Esophagus (tissue), 2 donors: Measurements from ENCODE around the gene RALGAPA1. TPM values are rescaled to one million over a fixed set of nuclear protein-coding genes. Genes with fewer than 3 reads are reported as not detected.
"Not testable (repeated sequence)": the region's sequence is repeated elsewhere in the genome, so short reads cannot be mapped to it uniquely, and the experiment has no call there.

Experiments used
- H3K27ac ChIP-seq, 2 donors: one replicate each; pipeline ENCODE4 v1.5.1; 2013; ENCODE audit warnings: low read depth in 2 of 2, mild to moderate bottlenecking in 2 of 2, inconsistent platforms in 1 of 2, low read length in 1 of 2, moderate library complexity in 1 of 2
- H3K27me3 ChIP-seq, 2 donors: one replicate each; pipeline ENCODE4 v1.6.1; 2013; ENCODE audit warnings: low read length in 2 of 2, control low read depth in 1 of 2, mild to moderate bottlenecking in 1 of 2; ENCODE audit not compliant: insufficient read depth in 2 of 2, control insufficient read depth in 1 of 2
- H3K36me3 ChIP-seq, 2 donors: one replicate each; pipeline ENCODE4 v1.6.1; 2013; ENCODE audit warnings: low read length in 1 of 2; ENCODE audit not compliant: control insufficient read depth in 2 of 2, insufficient read depth in 2 of 2
- H3K4me1 ChIP-seq, 2 donors: one replicate each; pipeline ENCODE4 v1.6.1; 2013; ENCODE audit warnings: low read length in 1 of 2; ENCODE audit not compliant: control insufficient read depth in 2 of 2, insufficient read depth in 2 of 2
- H3K4me3 ChIP-seq, 2 donors: one replicate each; pipeline ENCODE4 v1.5.1; 2013; ENCODE audit warnings: low read length in 2 of 2, mild to moderate bottlenecking in 2 of 2, low read depth in 1 of 2, moderate library complexity in 1 of 2
- H3K9me3 ChIP-seq, 2 donors: one replicate each; pipeline ENCODE4 v1.6.1; 2013; ENCODE audit warnings: mild to moderate bottlenecking in 2 of 2, low read depth in 1 of 2, low read length in 1 of 2, moderate library complexity in 1 of 2; ENCODE audit not compliant: control insufficient read depth in 2 of 2, insufficient read depth in 1 of 2
- WGBS, 2 donors: extraction: QIAGEN DNeasy Blood & Tissue Kit; methylation state at CpG; one replicate each; pipeline ENCODE4 v1.1.7; 2013; 5-methylcytosine and 5-hydroxymethylcytosine counted together
- polyA plus RNA-seq, 2 donors: library from polyadenylated mRNA; stranded (reverse); fragments of 200-250 nt; gene quantifications; one replicate each; pipeline ENCODE4 v1.2.3, GENCODE V29; 2013
- donor health status: healthy with polysubstance abuse.
- donor health status: Bipolar disorder and iron deficiency.

Gene RALGAPA1
- polyA plus RNA-seq, 2 donors: 10.5 to 20.3 TPM

- no peak overlapping the region for H3K27ac ChIP-seq
- H3K27me3 ChIP-seq: no peaks in the 10 kb centered on the region
- no peaks in the 10 kb centered on the region for H3K9me3 ChIP-seq
- H3K4me1 ChIP-seq: no peaks in the 10 kb centered on the region
- no peak overlapping the region for H3K4me3 ChIP-seq
- H3K36me3 ChIP-seq: no peaks in the 10 kb centered on the region
- 82 to 93% methylated on average over 1 of the region's 1 CpG for WGBS, 2 donors
Measured at GRCh38 chr14:35695072-35695471, 114.0 kb downstream of the RALGAPA1 start.

- H3K36me3 ChIP-seq: peaks cover 0 to 5% of the 10 kb centered on the region in 2 donors
- no peak overlapping the region for H3K27ac ChIP-seq
- 83 to 84% methylated on average over 3 of the region's 3 CpGs for WGBS, 2 donors
- no peak overlapping the region for H3K4me3 ChIP-seq
- H3K27me3 ChIP-seq: no peaks in the 10 kb centered on the region
- H3K9me3 ChIP-seq: no peaks in the 10 kb centered on the region
- no peaks in the 10 kb centered on the region for H3K4me1 ChIP-seq
Measured at GRCh38 chr14:35689000-35689460, 120.1 kb downstream of the RALGAPA1 start.

GRCh38 chr14:35688126-35688826 is 120.8 kb downstream of the RALGAPA1 start:
- H3K27ac ChIP-seq: no peak overlapping the region
- H3K4me1 ChIP-seq: no peaks in the 10 kb centered on the region
- no peaks in the 10 kb centered on the region for H3K9me3 ChIP-seq
- 91% methylated on average over 6 of the region's 6 CpGs for WGBS, 2 donors
- H3K36me3 ChIP-seq: peaks cover 0 to 5% of the 10 kb centered on the region in 2 donors
- no peak overlapping the region for H3K4me3 ChIP-seq
- H3K27me3 ChIP-seq: no peaks in the 10 kb centered on the region

DNA sequence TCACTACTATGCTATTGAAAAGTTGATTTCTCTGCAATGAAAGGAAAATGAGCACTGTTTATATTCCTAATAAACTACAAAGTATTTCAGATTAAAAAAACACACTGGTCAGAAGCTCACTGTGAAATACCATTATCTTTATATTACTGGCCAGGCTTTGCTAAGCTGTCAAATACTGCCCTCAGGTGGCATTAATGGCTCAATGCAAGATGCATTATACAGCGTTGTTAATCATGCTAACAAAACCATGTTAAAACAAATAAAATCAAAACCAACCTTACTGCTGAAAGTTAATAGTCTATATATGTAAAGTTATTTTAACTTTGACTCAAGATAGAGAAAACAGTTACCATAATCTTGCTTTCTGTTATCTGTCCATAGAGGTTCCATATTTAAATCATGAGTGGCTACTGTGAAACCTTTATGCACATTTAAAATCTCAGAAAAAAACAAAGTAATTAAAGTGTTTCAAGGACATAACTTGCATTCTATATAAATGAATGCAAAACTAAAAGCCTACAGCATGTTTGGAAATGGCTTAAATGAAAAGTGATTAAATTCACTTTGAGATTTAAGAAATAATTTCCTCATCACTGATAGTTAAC is 121.7 kb downstream of the RALGAPA1 start:
- WGBS, 2 donors: 4 to 13% methylated on average over 1 of the region's 1 CpG
- H3K4me3 ChIP-seq: no peak overlapping the region
- H3K36me3 ChIP-seq: peaks cover 3 to 5% of the 10 kb centered on the region in 2 donors
- H3K4me1 ChIP-seq: no peaks in the 10 kb centered on the region
- H3K27me3 ChIP-seq: no peaks in the 10 kb centered on the region
- no peak overlapping the region for H3K27ac ChIP-seq
- H3K9me3 ChIP-seq: no peaks in the 10 kb centered on the region

DNA sequence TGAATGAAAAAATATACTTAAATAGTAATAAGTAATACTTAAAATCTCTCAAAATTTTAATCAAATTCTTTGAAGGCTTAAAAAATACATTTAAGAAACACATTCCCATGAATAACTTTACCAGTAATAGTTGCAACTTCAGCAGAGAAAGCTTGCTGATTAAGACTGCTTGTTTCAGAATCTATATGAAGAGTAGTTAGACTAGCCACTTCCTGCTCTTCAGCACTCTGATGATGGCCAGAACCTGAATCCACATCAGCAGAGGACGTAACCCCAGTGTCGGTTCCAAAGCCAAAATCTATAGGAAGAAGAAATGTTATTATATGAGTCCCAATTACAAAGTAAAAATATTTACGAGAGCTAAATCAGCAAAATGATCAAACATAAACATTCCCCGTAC is 125.4 kb downstream of the RALGAPA1 start:
- not testable (repeated sequence) for H3K4me3 ChIP-seq, H3K27me3 ChIP-seq, H3K4me1 ChIP-seq, H3K27ac ChIP-seq, H3K9me3 ChIP-seq, H3K36me3 ChIP-seq
- 77 to 80% methylated on average over 4 of the region's 4 CpGs for WGBS, 2 donors

- H3K36me3 ChIP-seq: peaks cover 0 to 3% of the 10 kb centered on the region in 2 donors
- no peaks in the 10 kb centered on the region for H3K27me3 ChIP-seq
- H3K27ac ChIP-seq: no peak overlapping the region
- no peaks in the 10 kb centered on the region for H3K4me1 ChIP-seq
- H3K4me3 ChIP-seq: no peak overlapping the region
- 94 to 97% methylated on average over 2 of the region's 2 CpGs for WGBS, 2 donors
- no peaks in the 10 kb centered on the region for H3K9me3 ChIP-seq
Measured at GRCh38 chr14:35682802-35683201, 126.3 kb downstream of the RALGAPA1 start.

DNA sequence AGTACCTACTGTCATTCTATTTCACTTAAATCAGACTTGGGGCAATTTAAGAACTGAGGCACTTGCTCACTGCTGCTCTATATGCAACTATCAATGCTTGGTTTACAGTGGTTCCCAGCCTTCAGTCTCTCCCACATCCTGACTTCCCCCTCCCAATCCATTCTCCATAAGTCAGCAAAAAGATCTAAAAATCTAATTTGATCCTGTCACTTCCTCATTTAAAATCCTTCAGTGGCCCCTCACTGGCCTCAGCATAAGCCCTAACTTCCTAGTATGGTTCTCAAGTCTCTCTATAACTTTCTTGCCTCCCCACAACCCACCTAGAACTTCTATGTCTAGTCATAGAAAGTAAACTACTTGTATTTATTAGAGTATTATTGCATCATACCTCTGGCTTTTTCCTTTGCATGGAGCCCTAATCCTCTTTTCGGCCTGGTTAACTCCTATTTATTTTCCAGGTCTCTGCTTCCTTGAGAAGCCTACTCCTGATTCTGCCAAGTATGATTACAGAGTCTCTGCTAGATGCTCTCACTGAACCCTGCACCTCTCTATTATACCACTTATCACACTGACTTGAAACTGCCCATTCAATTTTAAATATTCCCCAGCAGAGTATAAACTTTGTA is 130.6 kb downstream of the RALGAPA1 start:
- WGBS, 2 donors: 77 to 88% methylated on average over 1 of the region's 1 CpG
- Histone ChIP-seq H3K36me3 (peaks cover 0 to 3% of the 10 kb centered on the region in 2 donors), H3K4me3 (no peak overlapping the region), H3K27me3 (no peaks in the 10 kb centered on the region), H3K27ac (no peak overlapping the region), H3K4me1 (no peaks in the 10 kb centered on the region), H3K9me3 (no peaks in the 10 kb centered on the region)

- WGBS, 2 donors: 61 to 62% methylated on average over 3 of the region's 3 CpGs
- Histone ChIP-seq H3K4me1 (no peaks in the 10 kb centered on the region), H3K4me3 (no peak overlapping the region), H3K36me3 (no peaks in the 10 kb centered on the region), H3K9me3 (no peaks in the 10 kb centered on the region), H3K27me3 (no peaks in the 10 kb centered on the region), H3K27ac (no peak overlapping the region)
Measured at GRCh38 chr14:35669782-35670181, 139.3 kb downstream of the RALGAPA1 start.

DNA sequence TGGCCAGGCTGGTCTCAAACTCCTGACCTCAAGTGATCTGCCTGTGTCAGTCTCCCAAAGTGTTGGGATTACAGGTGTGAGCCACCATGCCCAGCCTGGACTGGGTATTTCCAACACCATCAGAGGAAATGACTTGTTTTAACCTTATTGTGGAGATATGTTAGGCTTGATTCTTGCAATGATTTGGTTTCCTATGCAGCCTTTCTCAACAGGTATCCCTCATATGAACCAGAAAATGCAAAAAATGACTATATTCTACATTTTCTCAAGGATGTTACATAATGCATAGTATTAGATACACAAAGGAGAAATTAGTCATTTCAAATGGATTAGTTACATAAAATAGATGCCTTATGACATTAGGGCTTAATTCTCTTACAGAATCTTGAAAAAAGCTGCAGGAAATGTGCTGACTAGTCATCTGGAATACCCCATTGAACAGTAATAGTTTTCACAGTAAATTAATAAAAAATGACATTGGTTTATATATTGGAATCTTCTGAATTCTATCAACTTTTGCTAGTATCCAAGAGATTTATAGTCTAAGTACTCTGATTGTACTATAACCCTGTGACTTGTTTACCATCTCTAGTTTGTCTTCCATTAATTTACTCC is 142.6 kb downstream of the RALGAPA1 start:
- Histone ChIP-seq H3K36me3 (no peaks in the 10 kb centered on the region), H3K27ac (no peak overlapping the region), H3K27me3 (no peaks in the 10 kb centered on the region), H3K4me1 (no peaks in the 10 kb centered on the region), H3K9me3 (no peaks in the 10 kb centered on the region), H3K4me3 (no peak overlapping the region)
